ENCODE results near the gene FLOT1.
A peak's percentile ranks its signal among the peaks of the same experiment; 100 is the strongest.

FLOT1 gene

GRCh38 chr6:30679765-30680535 lies 62.5 kb downstream of the FLOT1 start:
- no peak for DNase-seq

GRCh38 chr6:30678964-30679726 lies 63.3 kb downstream of the FLOT1 start:
- DNase-seq = peak; percentile 87 to 94 (median 90)

Data from suppressor macrophage (primary cell).